NCI-H345 treated with DMSO at 0.1 percent for 48 hours (cell line): Measurements from ENCODE around the gene ADPRHL1.
"Not testable (repeated sequence)": the region's sequence is repeated elsewhere in the genome, so short reads cannot be mapped to it uniquely, and the experiment has no call there.

Experiments
- DNase-seq: peaks from one replicate; lab custom pipeline; 2025; ENCODE audit not compliant: unreplicated experiment; lab: John Stamatoyannopoulos, UW

Gene ADPRHL1

GRCh38 chr13:113373811-113374485 lies 79.3 kb downstream of the ADPRHL1 start:
- DNase-seq = no peak

- DNase-seq = not testable (repeated sequence)
These were observed 81.6 kb downstream of the ADPRHL1 start for GRCh38 chr13:113371701-113372100.

- no peak for DNase-seq
These were observed 82.2 kb downstream of the ADPRHL1 start for GRCh38 chr13:113371061-113371460.

DNA sequence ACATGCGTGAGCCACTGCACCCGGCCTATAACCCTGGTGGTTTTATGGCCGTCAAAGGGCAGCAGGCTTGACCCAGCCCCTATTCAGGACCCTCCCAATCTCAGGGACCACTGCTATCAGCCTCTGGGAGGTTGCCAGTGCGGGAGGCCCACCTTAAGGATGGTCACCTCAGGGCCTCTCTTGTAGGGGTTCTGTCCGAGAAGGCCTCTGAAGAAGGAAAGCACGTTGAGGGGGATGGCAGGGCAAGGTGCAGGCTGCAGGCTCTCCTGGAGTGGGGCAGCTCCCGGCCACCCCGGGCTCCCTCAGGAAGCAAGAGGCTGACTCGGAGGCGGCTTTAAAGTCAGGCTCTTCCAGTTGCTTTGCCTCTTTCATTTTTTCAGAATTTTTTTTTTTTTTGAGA lies 83.4 kb downstream of the ADPRHL1 start:
- no peak for DNase-seq

DNA sequence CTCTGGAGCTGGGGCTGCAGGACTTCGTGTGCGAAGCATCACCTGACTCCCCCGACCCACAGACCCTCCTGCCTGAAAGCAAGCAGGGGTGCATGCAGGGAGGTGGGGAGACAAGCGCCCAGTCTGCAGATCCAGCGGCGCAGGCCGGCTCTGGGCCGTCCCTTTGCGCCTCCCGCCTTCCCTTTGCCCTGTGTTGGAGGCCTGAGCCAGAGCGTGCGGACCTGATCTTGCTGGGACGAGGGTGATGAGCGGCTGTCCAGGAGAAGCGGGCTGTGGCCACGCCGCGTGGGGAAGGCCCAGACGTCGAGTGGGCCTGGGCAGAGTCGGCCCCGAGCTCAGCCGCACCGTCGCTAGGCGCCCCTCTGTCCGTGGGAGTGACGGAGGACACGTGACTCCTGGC lies 84.1 kb downstream of the ADPRHL1 start:
- DNase-seq = no peak

DNA sequence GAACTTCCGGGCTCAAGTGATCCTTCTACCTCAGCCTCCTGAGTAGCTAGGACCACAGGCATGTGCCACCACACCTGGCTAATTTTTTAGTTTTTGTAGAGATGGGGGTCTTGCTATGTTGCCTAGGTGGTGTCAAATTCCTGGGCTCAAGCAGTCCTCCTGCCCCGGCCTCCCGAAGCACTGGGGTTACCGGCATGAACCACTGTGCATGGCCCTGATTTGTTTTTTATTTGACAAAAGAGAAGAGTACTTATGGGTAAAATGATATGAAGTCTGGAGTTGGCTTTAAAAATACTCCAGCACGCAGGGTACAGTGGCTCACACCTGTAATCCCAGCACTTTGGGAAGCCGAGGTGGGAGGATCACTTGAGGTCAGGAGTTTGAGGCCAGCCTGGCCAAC lies 84.9 kb downstream of the ADPRHL1 start:
- not testable (repeated sequence) for DNase-seq

DNA sequence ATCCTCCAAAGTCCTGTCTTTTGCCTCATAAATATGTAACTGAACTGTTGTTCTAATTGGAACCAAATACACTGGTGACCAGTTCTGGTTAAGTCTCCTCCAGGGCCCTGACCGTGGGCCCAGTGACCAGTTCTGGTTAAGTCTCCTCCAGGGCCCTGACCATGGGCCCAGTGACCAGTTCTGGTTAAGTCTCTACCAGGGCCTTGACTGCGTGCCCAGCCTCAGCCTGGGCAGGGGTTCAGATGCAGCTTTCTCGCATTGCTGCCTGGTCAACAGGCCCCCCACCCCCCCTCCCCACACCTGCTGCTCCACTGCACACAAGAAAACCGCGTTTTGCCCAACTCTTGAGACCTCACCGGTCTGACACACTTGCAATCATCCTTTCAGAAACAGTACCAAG lies 85.5 kb downstream of the ADPRHL1 start:
- no peak for DNase-seq

DNA sequence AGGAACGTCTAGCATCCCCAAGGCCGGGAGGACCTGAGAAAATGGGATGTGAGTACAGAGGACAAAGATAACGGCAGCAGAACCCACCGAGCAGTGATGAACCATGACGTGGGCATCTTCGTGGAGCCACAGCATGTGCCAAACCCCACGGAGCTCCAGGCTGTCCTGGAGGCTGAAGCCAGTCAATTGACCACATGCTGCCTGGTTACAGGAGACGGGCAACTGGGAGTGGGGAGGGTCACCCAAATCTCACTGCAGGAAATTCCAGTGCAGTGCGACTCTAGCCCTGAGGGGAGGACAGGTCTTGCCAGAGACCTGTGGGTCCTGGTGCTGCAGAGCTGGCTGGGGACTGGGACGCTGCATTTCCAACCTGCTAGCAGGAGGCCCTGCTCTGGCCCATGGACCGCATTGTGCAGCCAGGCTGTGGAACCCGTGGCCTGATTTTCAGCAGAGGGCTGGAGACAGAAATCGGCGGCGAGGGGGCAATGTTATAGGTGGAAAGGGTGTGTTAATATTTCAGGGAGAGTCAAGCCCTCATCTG lies 86.2 kb downstream of the ADPRHL1 start:
- DNase-seq = no peak

DNA sequence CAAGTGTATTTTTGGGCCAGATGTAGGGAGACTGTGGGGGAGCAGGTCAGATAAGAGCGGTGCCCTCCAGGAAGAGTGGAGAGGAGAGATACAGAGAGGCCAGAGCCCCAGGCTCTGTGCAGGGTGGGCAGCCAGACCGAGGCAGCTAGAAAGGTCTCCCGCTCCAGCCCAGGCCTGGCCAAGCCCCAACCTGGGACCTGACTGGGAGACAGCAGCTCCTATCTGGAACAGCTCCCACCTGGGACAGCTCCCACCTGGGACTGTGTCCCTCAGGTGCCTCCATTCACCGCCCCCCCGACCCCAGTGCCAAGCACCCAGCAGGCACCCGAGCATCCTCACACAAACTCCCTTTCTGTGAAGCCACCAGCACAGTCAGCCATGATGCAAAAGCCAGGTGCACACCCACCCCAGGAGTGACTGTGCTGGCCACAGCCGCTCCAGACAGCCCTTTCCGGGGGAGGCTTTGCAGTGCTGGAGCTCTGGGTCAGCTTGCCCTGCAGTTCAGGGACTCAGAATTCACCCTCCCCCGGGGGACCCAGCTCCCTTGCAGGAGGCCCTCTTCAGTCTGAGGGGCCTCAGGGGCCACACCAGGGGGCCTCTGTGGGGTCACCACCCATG lies 87.2 kb downstream of the ADPRHL1 start:
- DNase-seq = no peak

GRCh38 chr13:113365583-113365970 lies 87.7 kb downstream of the ADPRHL1 start:
- no peak for DNase-seq

GRCh38 chr13:113364901-113365582 lies 88.2 kb downstream of the ADPRHL1 start:
- no peak for DNase-seq

DNA sequence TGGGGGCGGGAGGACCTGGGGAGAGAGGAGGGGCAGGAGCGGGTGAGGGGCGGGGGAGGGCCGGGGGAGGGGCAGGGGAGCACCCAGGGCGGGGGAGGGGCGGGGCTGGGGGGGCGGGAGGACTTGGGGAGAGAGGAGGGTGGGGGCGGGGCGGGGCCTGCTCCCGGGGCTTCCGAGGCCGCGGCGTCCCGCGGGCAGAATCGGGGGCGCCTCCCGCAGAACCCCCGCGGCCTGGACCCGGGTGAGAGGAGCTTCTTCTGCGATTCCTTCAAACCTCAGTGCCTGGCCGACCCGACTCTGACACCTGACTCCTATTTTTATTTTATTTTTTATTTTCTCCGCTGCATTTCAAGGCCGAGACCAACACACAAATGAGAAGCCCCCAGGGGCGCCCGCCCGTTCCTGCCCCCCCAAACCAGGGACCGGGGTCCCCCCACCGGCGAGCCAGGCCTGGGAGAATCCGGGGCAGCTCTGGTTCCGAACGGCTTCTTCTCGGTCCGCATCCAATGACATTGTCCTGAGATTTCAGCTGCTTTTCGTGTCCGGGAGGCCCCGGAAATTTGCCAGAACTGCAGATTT lies 88.9 kb downstream of the ADPRHL1 start:
- DNase-seq = no peak

- no peak for DNase-seq
These were observed 91.9 kb downstream of the ADPRHL1 start for GRCh38 chr13:113361406-113361805.

DNA sequence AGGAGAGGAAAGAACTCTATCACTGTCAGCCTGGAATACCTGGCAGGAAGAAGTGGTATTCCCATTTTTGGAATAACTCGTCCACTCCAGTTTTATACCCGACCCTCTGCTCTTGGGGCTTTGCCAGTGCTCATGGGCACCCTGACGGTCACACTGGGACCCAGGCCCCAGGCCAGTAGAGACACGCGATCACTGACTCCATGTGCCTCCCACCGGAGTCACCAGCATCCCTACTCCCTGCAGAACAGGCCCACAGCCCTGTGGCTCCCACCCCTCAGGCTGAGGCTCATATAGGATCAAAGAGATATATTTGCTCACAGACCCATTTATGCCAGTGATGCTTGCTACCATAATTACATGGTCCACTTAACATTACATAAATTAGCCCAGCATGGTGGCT lies 92.8 kb downstream of the ADPRHL1 start:
- no peak for DNase-seq

- no peak for DNase-seq
These were observed 93.7 kb downstream of the ADPRHL1 start for GRCh38 chr13:113359571-113359970.

GRCh38 chr13:113358653-113359190 lies 94.6 kb downstream of the ADPRHL1 start:
- DNase-seq = no peak

- DNase-seq = no peak
These were observed 95.8 kb downstream of the ADPRHL1 start for GRCh38 chr13:113357529-113357928.

DNA sequence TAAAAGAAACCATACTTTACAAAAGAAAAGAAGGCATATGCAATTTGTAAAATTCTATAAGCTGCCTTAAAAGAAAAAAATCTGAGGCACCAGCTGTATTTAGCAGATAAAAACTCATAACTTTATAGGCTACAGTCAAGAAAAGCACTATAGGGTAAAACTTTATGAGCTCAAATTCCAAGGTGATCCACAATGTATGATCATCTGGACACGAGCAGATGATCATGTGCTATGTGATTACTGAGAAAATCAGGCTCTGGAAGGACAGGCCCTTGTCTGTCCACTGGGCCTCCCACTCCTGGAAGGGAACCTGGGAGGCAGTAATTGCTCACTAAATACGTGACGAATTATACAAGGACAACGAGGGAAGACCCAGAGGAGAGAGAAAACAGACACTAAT lies 96.7 kb downstream of the ADPRHL1 start:
- DNase-seq = no peak

GRCh38 chr13:113355621-113356020 lies 97.7 kb downstream of the ADPRHL1 start:
- no peak for DNase-seq

- DNase-seq = no peak
These were observed 98.3 kb downstream of the ADPRHL1 start for GRCh38 chr13:113354831-113355610.

- DNase-seq = no peak
These were observed 100.0 kb downstream of the ADPRHL1 start for GRCh38 chr13:113353254-113353653.
